ENCODE data around the gene LITAF. TPM values are rescaled to one million over a fixed set of nuclear protein-coding genes. Genes with fewer than 3 reads are reported as not detected.

LITAF gene
- total RNA-seq, 1 donor from 2014 or later = 28.9 TPM

Other genes with a start within 250 kb of the LITAF start
- 17.1 TPM for gene RMI2, start 241.5 kb downstream of the LITAF start, total RNA-seq (ENCODE audit: insufficient read depth, low replicate concordance)
- 6.0 TPM for gene SNN, start 81.5 kb upstream of the LITAF start, total RNA-seq (ENCODE audit: insufficient read depth, low replicate concordance)
- gene TXNDC11, start 155.9 kb upstream of the LITAF start, total RNA-seq (ENCODE audit: insufficient read depth, low replicate concordance) = 30.3 TPM
- gene ZC3H7A, start 210.3 kb upstream of the LITAF start, total RNA-seq (ENCODE audit: insufficient read depth, low replicate concordance) = 61.2 TPM

Measured in umbilical cord (tissue), 1 donor.